ENCODE measurements around the gene P3H4. TPM values are rescaled to one million over a fixed set of nuclear protein-coding genes. Genes with fewer than 3 reads are reported as not detected.

The P3H4 gene
- total and polyA plus RNA-seq, 7 donors, result 3.0 to 12.3 (median 9.9) TPM

DNA sequence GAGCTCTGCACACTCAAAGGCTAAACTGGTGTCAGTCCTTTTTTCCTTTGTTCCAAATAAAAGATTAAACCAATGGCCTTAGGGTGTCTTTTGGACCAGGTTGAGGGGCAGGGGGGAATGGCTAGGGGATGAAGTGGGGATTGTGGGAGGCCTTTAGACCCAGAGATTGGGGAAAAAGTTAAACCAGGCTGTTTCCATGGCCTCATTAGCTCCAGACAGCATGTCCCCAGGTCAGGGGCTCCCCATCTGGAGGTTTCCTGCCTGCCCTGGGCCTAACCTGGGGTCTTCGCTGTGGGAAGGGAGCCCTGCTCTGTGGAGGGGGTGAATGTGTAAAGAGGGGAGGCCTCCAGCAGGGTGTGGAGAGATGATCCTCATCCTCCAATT is 11.4 kb upstream of the P3H4 start:
- H3K9me3 ChIP-seq, result no peaks in the 10 kb centered on the region
- WGBS, 2 donors, result 93 to 98% methylated on average over 1 of the region's 1 CpG
- H3K27ac ChIP-seq, result no peak overlapping the region
- H3K36me3 ChIP-seq, result peaks cover 5 to 33% (median 7%) of the 10 kb centered on the region in 4 donors
- intact Hi-C loops (cut with DNase I), result no loop called here
- H3K27me3 ChIP-seq, result no peaks in the 10 kb centered on the region
- no peak for DNase-seq
- no peak overlapping the region for H3K4me3 ChIP-seq
- no peak for TF ChIP-seq POLR2AphosphoS5 (IDR thresholded peaks at IDR 0.05)
- TF ChIP-seq EP300 (IDR thresholded peaks at IDR 0.05), result no peak
- TF ChIP-seq, protein P1, sequence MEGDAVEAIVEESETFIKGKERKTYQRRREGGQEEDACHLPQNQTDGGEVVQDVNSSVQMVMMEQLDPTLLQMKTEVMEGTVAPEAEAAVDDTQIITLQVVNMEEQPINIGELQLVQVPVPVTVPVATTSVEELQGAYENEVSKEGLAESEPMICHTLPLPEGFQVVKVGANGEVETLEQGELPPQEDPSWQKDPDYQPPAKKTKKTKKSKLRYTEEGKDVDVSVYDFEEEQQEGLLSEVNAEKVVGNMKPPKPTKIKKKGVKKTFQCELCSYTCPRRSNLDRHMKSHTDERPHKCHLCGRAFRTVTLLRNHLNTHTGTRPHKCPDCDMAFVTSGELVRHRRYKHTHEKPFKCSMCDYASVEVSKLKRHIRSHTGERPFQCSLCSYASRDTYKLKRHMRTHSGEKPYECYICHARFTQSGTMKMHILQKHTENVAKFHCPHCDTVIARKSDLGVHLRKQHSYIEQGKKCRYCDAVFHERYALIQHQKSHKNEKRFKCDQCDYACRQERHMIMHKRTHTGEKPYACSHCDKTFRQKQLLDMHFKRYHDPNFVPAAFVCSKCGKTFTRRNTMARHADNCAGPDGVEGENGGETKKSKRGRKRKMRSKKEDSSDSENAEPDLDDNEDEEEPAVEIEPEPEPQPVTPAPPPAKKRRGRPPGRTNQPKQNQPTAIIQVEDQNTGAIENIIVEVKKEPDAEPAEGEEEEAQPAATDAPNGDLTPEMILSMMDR (IDR thresholded peaks at IDR 0.05), result no peak
- TF ChIP-seq POLR2A (IDR thresholded peaks at IDR 0.05), result no peak
- peaks cover 0 to 6% (median 2%) of the 10 kb centered on the region in 4 donors for H3K4me1 ChIP-seq

DNA sequence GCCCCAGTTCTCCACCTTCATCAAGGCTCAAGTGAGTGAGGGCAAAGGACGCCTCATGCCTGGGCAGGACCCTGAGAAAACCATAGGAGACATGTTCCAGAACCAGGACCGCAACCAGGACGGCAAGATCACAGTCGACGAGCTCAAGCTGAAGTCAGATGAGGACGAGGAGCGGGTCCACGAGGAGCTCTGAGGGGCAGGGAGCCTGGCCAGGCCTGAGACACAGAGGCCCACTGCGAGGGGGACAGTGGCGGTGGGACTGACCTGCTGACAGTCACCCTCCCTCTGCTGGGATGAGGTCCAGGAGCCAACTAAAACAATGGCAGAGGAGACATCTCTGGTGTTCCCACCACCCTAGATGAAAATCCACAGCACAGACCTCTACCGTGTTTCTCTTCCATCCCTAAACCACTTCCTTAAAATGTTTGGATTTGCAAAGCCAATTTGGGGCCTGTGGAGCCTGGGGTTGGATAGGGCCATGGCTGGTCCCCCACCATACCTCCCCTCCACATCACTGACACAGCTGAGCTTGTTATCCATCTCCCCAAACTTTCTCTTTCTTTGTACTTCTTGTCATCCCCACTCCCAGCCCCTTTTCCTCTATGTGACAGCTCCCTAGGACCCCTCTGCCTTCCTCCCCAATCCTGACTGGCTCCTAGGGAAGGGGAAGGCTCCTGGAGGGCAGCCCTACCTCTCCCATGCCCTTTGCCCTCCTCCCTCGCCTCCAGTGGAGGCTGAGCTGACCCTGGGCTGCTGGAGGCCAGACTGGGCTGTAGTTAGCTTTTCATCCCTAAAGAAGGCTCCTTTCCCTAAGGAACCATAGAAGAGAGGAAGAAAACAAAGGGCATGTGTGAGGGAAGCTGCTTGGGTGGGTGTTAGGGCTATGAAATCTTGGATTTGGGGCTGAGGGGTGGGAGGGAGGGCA is 10.7 kb upstream of the P3H4 start:
- H3K27me3 ChIP-seq, result no peaks in the 10 kb centered on the region
- intact Hi-C loops (cut with DNase I), result no loop called here
- H3K27ac ChIP-seq, result no peak overlapping the region
- no peak for DNase-seq
- peaks cover 5 to 27% (median 6%) of the 10 kb centered on the region in 4 donors for H3K36me3 ChIP-seq
- TF ChIP-seq POLR2A (IDR thresholded peaks at IDR 0.05) (no peak), POLR2AphosphoS5 (IDR thresholded peaks at IDR 0.05) (peak in 1 of 4 donors; percentile 11)
- peaks cover 0 to 2% (median under 1%) of the 10 kb centered on the region in 4 donors for H3K4me1 ChIP-seq
- WGBS, 2 donors, result 79 to 80% methylated on average over 12 of the region's 12 CpGs
- H3K9me3 ChIP-seq, result no peaks in the 10 kb centered on the region
- no peak overlapping the region for H3K4me3 ChIP-seq

DNA sequence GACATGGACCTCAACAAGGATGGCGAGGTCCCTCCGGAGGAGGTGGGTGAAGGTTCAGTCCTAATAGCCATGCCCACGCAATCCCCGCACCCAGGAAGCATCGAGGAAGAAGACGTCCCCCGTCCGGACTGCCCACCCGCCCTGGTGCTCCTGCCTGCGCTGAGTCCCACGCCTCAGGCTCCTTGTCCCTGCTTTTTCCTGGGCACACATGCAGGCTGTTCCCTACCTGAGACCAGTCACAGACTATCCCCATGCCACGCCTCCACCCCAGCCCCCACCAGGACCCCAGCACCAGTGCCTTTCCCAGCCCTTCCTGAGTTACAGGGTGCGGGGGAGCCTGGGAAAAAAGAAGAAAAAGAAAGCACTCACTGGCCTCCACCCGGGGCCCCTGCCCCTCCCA is 10.0 kb upstream of the P3H4 start:
- no peaks in the 10 kb centered on the region for H3K9me3 ChIP-seq
- intact Hi-C loops (cut with DNase I), result no loop called here
- no peak overlapping the region for H3K4me3 ChIP-seq
- peaks cover 4 to 20% (median 6%) of the 10 kb centered on the region in 4 donors for H3K36me3 ChIP-seq
- H3K27me3 ChIP-seq, result no peaks in the 10 kb centered on the region
- no peak for TF ChIP-seq POLR2AphosphoS5 (IDR thresholded peaks at IDR 0.05)
- TF ChIP-seq EP300 (IDR thresholded peaks at IDR 0.05), result no peak
- TF ChIP-seq POLR2A (IDR thresholded peaks at IDR 0.05), result no peak
- TF ChIP-seq, protein P1 (IDR thresholded peaks at IDR 0.05), result no peak
- no peak overlapping the region for H3K27ac ChIP-seq
- no peaks in the 10 kb centered on the region for H3K4me1 ChIP-seq
- 77 to 89% methylated on average over 14 of the region's 14 CpGs for WGBS, 2 donors
- no peak for DNase-seq

DNA sequence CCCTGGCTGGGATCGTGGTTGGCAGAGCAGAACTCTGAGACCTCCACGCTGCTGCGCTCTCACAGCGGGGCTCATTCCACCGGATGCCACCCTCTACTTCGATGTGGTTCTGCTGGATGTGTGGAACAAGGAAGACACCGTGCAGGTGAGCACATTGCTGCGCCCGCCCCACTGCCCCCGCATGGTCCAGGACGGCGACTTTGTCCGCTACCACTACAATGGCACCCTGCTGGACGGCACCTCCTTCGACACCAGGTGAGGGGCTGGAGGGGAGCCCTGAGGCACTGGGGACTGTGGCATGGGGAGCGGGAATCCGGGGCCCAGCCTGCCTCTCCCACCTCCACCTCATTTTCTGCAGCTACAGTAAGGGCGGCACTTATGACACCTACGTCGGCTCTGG is 6.3 kb upstream of the P3H4 start:
- DNase-seq, result no peak
- H3K27me3 ChIP-seq, result no peaks in the 10 kb centered on the region
- no peaks in the 10 kb centered on the region for H3K36me3 ChIP-seq
- no peak overlapping the region for H3K27ac ChIP-seq
- TF ChIP-seq POLR2AphosphoS5 (IDR thresholded peaks at IDR 0.05), result no peak
- TF ChIP-seq POLR2A (IDR thresholded peaks at IDR 0.05), result no peak
- no peak for TF ChIP-seq EP300 (IDR thresholded peaks at IDR 0.05)
- TF ChIP-seq, protein P1 (IDR thresholded peaks at IDR 0.05), result no peak
- intact Hi-C loops (cut with DNase I), result no loop called here
- WGBS, 2 donors, result 93 to 95% methylated on average over 20 of the region's 20 CpGs
- peaks cover 0 to 15% (median 8%) of the 10 kb centered on the region in 4 donors for H3K4me1 ChIP-seq
- H3K9me3 ChIP-seq, result no peaks in the 10 kb centered on the region
- H3K4me3 ChIP-seq, result no peak overlapping the region

DNA sequence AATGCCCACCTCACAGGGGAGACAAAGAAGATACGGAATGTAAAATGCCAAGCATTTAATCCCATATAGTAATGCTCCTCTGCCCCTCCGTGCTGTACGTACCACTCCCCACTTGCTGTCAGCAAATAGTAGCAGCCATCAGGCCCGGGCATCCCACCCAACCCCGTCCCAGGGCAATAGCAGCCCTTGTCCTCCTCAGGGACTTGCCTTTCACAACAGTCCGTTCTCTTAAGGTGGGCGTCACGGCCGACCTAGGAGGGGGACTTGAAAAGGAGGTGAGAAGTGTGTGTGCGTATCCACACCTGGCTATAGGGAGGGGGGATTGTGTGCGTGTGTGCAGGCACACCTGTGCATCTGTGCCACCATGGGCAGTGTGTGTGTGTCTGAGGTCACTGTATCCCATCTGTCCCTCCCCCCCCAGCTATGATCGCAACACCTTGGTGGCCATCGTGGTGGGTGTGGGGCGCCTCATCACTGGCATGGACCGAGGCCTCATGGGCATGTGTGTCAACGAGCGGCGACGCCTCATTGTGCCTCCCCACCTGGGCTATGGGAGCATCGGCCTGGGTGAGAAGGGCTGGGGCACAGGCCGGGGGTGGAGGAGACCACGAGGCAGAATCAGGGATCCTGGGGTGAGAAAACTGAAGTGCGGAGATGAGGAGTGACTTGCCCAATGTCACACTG is 5.0 kb upstream of the P3H4 start:
- no peaks in the 10 kb centered on the region for H3K9me3 ChIP-seq
- no peak overlapping the region for H3K4me3 ChIP-seq
- DNase-seq, result no peak
- 93 to 95% methylated on average over 23 of the region's 23 CpGs for WGBS, 2 donors
- peaks cover 0 to 27% (median 18%) of the 10 kb centered on the region in 4 donors for H3K4me1 ChIP-seq
- intact Hi-C loops (cut with DNase I), result no loop called here
- H3K36me3 ChIP-seq, result no peaks in the 10 kb centered on the region
- no peak overlapping the region for H3K27ac ChIP-seq
- no peaks in the 10 kb centered on the region for H3K27me3 ChIP-seq
- TF ChIP-seq POLR2AphosphoS5 (IDR thresholded peaks at IDR 0.05), result no peak
- TF ChIP-seq EP300 (IDR thresholded peaks at IDR 0.05), result no peak
- no peak for TF ChIP-seq POLR2A (IDR thresholded peaks at IDR 0.05)
